GM18526 (cell line): Measurements from ENCODE around the gene RHOV.

Experiments
- POLR2A ChIP-seq: IDR thresholded peaks from 3 replicates; pipeline ENCODE4 v1.6.1; 2011; ENCODE audit not compliant: insufficient read length; ENCODE audit errors: extremely low read depth

RHOV gene

GRCh38 chr15:40873694-40874561, at the start of gene RHOV:
Gene RHOV (minus strand): TSS chr15:40874234. CDS start chr15:40874139, 95 bp downstream.
- peak; percentile 57 for TF ChIP-seq POLR2A

- TF ChIP-seq POLR2A, result no peak
Observed at GRCh38 chr15:40923551-40923950, 49.5 kb upstream of the RHOV start.

- no peak for TF ChIP-seq POLR2A
Observed at GRCh38 chr15:40922608-40923005, 48.6 kb upstream of the RHOV start.

GRCh38 chr15:40921949-40922607, 48.0 kb upstream of the RHOV start:
- TF ChIP-seq POLR2A, result no peak

- no peak for TF ChIP-seq POLR2A
Observed at GRCh38 chr15:40918799-40919392, 44.9 kb upstream of the RHOV start.

GRCh38 chr15:40918146-40918798, 44.2 kb upstream of the RHOV start:
- TF ChIP-seq POLR2A, result no peak

- TF ChIP-seq POLR2A, result no peak
Observed at GRCh38 chr15:40917585-40917984, 43.6 kb upstream of the RHOV start.

- TF ChIP-seq POLR2A, result no peak
Observed at GRCh38 chr15:40915679-40916078, 41.6 kb upstream of the RHOV start.

GRCh38 chr15:40915116-40915661, 41.2 kb upstream of the RHOV start:
- no peak for TF ChIP-seq POLR2A

GRCh38 chr15:40914486-40914885, 40.5 kb upstream of the RHOV start:
- no peak for TF ChIP-seq POLR2A

GRCh38 chr15:40914013-40914412, 40.0 kb upstream of the RHOV start:
- no peak for TF ChIP-seq POLR2A

- TF ChIP-seq POLR2A, result no peak
Observed at GRCh38 chr15:40912478-40912877, 38.4 kb upstream of the RHOV start.

- no peak for TF ChIP-seq POLR2A
Observed at GRCh38 chr15:40911693-40912092, 37.7 kb upstream of the RHOV start.

- no peak for TF ChIP-seq POLR2A
Observed at GRCh38 chr15:40911141-40911540, 37.1 kb upstream of the RHOV start.
